HT-29 (cell line): ENCODE measurements around the gene SMOC1. TPM values are rescaled to one million over a fixed set of nuclear protein-coding genes. Genes with fewer than 3 reads are reported as not detected.

Experiments used
- DNase-seq: peaks from one replicate; pipeline ENCODE4 v3.0.0-alpha.2; 2015; ENCODE audit warnings: low spot score
- total RNA-seq: library from RNA; depleted of rRNA; stranded (reverse); fragments of >200 nt; shearing (Covaris generic); gene quantifications from 2 replicates; pipeline ENCODE4 v1.2.3, GENCODE V29; 2014

The SMOC1 gene
- total RNA-seq, 1 experiment from 2014 or later, result not detected

- DNase-seq, result peak; percentile 9
Observed at GRCh38 chr14:69941768-69942742, 62.8 kb downstream of the SMOC1 start.

DNA sequence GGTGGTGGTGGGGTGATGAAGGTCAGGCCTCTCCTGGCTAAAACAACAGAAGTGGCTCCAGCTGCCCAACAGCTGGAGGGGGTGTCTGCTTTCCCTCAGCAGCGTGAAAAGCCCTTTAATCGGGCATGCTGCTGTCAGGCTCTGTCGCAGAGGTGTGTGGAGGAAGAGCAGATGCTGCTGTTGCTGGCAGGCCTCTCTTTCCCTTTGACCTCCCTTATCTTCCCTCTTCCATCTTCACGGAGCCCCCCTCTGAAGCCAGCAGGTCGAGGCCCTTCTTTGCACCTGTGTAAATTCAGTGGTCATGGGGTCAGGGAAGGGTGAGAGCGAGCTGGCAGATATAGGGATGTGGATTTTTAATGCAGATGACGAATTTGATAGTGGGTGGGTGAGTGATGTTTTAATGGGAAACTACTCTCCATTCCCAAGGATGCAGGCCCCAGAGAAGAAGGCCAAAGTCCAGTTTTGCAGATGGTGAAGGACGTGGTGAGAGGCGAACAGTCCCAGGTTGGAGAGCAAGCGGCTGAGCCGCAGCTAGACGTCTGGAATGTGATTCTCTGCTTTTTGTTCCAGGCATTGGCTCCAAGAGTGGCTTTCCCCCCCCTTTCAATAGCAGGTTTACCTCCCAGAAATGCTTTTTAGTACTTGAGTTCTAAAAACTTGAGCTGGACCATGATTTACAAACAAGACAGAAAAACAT is 64.0 kb downstream of the SMOC1 start:
- DNase-seq, result peak; percentile 1

GRCh38 chr14:69945347-69945746 is 66.1 kb downstream of the SMOC1 start:
- DNase-seq, result no peak

- DNase-seq, result peak; percentile 3
Observed at GRCh38 chr14:69945912-69946311, 66.7 kb downstream of the SMOC1 start.

GRCh38 chr14:69948351-69948750 is 69.1 kb downstream of the SMOC1 start:
- no peak for DNase-seq

- DNase-seq, result no peak
Observed at GRCh38 chr14:69951263-69951662, 72.0 kb downstream of the SMOC1 start.

DNA sequence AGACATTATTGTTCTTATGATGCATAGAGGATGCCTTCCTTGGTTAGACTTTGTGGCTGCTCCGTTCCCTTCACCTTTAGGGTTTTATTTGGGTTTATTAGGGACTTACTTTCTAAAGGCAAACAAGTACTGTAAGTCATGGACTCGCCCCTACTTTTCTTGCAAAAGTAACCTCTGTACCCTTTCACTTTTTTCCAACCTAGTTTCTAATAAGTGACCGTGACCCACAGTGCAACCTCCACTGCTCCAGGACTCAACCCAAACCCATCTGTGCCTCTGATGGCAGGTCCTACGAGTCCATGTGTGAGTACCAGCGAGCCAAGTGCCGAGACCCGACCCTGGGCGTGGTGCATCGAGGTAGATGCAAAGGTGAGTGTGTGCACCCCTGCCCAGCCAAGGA is 72.7 kb downstream of the SMOC1 start:
- DNase-seq, result no peak

GRCh38 chr14:69953266-69953915 is 74.2 kb downstream of the SMOC1 start:
- DNase-seq, result no peak

DNA sequence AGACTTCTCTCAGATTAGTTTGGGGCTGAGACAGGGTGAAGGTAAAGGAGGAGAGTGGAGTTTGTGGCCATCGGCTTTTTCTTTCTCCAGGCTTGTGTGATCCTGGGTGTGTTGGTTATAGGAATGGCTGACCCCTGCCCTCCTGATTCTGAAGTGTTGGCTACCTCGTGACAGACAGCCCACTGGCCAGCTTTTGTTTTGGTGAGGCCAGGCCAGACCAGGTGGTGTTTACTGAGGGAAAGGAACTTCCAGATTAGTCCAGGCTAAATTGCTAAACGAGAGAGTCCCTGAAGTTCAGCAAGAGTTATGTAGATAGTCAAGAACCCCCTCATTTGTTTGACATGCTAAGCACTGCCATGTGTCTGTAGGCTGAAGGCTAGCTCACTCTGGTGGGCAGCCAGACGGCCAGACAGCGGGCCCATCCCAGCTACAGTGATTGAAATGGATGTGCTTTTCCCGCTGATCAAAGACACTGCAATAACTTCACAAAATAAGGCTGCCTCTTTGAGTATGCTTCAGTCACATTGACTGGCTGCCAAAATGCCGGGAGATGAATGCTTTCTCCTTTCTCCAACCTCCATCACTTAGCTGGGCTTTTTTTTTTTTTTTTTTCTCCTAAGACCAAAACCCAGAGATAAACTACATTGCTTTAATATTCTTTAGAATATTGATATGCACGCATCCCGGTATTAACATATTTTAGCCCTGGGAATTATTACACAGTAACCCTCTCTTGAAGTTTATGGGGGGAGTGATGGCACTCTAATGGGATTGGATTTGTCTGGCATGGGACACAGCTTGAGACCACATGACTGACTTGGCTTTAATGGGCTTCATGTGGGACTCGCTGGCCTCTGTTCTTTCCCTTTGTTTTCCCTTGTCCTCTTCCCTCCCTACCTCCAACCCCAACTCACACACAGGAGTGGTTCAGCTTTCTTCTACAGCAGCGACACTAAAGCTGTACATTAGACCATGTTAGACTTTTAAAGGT is 76.9 kb downstream of the SMOC1 start:
- no peak for DNase-seq

GRCh38 chr14:69956970-69957369 is 77.8 kb downstream of the SMOC1 start:
- DNase-seq, result no peak

GRCh38 chr14:69957986-69958385 is 78.8 kb downstream of the SMOC1 start:
- DNase-seq, result no peak

GRCh38 chr14:69959136-69959535 is 79.9 kb downstream of the SMOC1 start:
- DNase-seq, result no peak

DNA sequence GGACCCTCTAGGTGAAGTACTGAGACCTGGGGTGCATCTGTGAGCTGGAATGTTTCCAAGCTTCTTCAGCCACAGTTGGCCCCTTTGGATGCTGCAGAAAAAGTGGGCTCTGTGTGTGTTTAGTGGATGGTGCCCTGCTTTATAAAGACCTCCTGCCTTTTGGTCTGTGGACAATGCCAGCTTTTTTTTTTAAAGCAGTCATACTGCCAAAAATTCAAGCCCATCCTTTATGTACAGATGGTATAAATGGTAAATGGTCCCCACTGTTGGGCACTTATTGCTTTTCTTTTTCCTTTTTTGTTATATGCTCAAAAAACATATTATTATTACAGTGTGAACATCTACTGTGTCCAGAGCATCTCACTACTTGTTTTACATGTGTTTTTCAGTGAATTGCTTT is 81.1 kb downstream of the SMOC1 start:
- no peak for DNase-seq

DNA sequence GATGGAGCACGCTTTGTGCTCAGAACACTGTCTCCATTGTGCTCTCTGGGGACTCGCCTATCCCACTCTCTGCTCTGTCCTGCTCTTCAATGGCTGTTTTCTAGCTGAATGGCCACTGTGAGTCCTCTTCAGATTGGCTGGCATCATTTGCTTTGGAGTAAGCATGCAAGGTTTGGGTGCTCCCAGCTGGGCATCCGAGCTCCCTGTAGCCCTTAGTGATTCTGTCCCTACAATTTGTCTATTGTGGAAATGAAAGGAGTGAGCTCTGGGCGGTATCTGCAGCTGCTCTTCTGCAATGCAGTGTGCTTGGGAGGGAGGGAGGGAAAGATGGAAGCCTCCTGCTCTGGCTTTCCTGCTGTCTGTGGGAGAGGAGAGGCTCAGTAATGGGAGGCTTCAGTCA is 84.8 kb downstream of the SMOC1 start:
- DNase-seq, result no peak

GRCh38 chr14:69964841-69965240 is 85.6 kb downstream of the SMOC1 start:
- DNase-seq, result no peak

GRCh38 chr14:69968132-69968531 is 88.9 kb downstream of the SMOC1 start:
- no peak for DNase-seq

DNA sequence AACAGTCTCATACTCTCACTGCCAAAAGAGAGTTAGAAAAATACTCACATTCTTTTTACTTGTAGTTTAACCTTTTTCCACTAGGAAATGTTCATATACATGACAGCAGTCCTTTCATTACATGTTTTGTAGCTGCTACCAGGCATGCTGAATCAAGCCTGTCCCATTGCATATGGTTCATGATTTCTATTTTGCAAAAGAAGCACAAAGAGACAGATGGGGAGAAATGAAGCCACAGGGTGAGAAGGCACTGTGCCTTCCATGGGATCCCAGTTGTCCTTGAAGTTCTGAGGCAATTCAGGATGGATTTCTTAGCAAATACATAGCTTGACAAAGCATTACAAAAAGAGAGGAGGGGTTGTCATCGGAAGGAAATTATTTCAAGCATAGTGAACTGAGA is 89.5 kb downstream of the SMOC1 start:
- DNase-seq, result no peak

GRCh38 chr14:69972755-69973154 is 93.5 kb downstream of the SMOC1 start:
- DNase-seq, result no peak

DNA sequence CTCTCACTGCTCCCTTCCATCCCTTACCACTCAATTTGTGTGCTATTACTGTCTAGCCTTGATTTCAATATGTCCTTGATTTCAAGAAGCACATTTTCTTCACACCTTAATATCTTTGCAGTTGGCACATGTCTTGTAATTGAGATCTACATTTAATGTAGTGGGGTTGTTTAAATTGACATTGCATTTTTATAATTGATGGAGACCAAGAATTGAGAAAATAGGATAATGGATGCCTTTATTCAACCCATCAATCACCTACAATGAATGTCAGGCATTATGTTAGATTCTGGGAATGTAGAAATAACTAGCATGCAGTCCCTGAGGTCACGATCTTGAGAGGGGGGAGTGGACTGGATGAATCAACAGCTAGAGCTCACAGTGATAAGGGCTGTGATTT is 94.6 kb downstream of the SMOC1 start:
- no peak for DNase-seq

DNA sequence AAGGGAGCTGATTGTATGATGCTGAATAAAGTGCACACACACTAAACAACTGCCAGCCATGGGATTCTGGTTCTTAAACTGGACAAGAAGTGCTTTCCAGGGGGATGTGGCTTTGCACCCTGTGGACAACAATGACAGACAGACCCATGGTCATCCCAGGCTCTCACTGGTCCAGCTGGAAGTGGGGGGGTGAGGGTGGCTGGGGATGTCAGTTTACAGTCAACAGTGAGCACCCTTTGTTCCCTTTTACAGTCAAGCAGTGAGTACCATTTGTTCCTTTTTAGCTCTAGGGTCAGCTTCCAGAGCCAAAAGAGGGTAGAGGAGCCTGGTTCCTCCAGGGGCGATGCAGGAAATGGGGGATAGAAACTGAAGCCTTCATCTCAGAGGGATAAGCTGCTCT is 100.7 kb downstream of the SMOC1 start:
- no peak for DNase-seq
